Sigmoid colon (tissue), 4 donors: ENCODE results near the gene LRRN1.

ENCODE experiments used
- CTCF ChIP-seq, 4 experiments: fragments of 450-650 bp in 3 of 4; fragments of 200-600 bp in 1 of 4; IDR thresholded peaks; one replicate each; pipeline ENCODE4 v1.5.1; 2016 to 2019; ENCODE audit warnings: antibody characterized with exemption in 4 of 4, mild to moderate bottlenecking in 3 of 4, moderate library complexity in 2 of 4
- EP300 ChIP-seq, 4 donors: sonication (generic); formaldehyde crosslinking; IDR thresholded peaks; one replicate each; pipeline ENCODE4 v1.6.1; 2017; ENCODE audit warnings: antibody characterized with exemption in 4 of 4
- POLR2A ChIP-seq, 2 donors: fragments of 450-650 bp; IDR thresholded peaks; one replicate each; pipeline ENCODE4 v1.6.1; 2016; ENCODE audit warnings: antibody characterized with exemption in 2 of 2, mild to moderate bottlenecking in 2 of 2, moderate library complexity in 2 of 2
- POLR2AphosphoS5 ChIP-seq, 4 donors: sonication (generic); formaldehyde crosslinking; IDR thresholded peaks; one replicate each; pipeline ENCODE4 v1.6.1; 2017; ENCODE audit warnings: antibody characterized with exemption in 4 of 4

GRCh38 chr3:3792391-3792790 is 6.8 kb upstream of the LRRN1 start:
- TF ChIP-seq POLR2A (IDR thresholded peaks at IDR 0.05) (no peak), CTCF (IDR thresholded peaks at IDR 0.05) (no peak), POLR2AphosphoS5 (IDR thresholded peaks at IDR 0.05) (no peak), EP300 (IDR thresholded peaks at IDR 0.05) (no peak)
